ENCODE results near the gene SPSB4.
A peak's percentile ranks its signal among the peaks of the same experiment; 100 is the strongest.
"Not testable (repeated sequence)": the region's sequence is repeated elsewhere in the genome, so short reads cannot be mapped to it uniquely, and the experiment has no call there.

Gene SPSB4

DNA sequence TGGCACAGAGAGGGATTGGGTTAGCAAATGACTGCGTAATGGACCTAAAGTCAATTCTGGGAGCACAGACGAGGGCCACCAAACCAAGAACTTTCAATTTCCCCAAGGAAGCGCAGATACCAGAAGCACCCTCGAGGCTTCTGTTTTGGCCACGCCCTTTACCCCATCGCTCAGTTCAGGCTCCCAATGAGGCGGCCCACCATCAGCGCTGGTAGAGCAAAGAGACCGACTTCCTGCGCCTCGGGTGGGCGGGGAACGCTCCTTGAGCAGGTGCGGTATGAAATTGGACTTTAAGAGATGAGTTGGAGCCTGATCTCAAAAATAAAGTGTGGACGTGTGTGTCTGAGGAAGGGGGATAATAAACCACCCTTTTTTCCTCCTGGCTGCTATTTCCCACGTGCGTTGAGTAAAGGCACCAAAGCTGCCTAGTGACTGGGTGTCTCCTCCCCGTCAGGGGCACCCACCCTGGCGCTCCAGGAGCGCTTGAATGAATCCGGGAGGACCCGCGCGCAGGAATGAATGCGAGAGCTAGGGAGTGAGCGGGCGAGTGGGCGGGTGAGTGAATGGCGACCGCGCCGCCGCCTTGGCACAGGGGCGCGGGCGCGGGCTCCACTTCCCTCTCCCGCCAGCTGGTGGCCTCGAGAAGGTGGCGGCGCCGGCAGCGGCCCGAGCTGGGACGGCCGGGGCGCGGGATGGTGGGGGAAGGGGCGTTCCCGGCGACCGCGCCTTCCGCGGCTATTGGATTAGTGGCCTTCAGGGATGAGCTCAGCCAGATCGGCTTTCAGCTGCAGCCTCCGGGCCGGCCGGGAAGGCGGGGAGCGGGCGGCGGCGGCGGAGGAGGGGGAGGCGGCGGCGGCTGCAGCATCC is at the start of gene SPSB4:
Gene SPSB4 (plus strand): TSS at position 772 of the 867 bp plus-strand sequence. CDS start 14,758 bp downstream, outside the sequence.
- peak; percentile 12 for DNase-seq

DNA sequence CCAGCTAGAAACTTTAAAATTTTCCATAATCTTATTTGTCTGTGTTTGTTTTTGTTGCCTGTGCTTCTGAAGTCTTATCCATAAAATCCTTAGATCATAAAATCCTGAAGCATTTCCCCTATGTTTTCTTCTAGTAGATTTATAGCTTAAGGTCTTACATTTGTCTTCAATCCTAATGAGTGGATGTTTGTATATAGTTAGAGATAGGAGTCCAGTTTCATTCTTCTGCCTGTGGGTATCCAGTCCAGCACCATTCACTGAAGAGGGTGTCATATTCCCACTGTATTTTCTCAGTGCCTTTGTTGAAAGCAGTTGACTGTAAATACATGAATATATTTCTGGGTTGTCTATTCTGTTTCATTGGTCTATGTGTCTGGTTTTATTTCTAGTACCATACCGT is 44.8 kb upstream of the SPSB4 start:
- no peak for DNase-seq

DNA sequence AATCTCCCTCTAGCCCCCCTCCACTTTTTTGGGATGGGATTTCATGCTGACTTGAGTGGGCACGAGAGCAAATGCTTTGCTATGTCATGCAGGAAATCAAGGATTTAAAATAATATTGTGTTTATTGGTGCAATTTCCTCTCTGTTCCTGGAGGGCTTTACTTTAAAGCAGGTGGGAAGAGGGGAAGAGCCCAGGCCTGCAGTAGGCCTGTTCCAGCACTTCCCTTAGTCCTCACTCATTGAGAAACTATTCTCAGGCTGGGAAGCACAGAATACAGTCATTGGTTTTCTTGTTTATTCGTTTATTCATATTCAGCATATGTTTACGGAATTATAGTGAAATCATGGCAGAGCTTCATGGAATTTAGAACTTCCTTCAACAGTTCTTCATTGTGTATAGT is 41.7 kb upstream of the SPSB4 start:
- no peak for DNase-seq

DNA sequence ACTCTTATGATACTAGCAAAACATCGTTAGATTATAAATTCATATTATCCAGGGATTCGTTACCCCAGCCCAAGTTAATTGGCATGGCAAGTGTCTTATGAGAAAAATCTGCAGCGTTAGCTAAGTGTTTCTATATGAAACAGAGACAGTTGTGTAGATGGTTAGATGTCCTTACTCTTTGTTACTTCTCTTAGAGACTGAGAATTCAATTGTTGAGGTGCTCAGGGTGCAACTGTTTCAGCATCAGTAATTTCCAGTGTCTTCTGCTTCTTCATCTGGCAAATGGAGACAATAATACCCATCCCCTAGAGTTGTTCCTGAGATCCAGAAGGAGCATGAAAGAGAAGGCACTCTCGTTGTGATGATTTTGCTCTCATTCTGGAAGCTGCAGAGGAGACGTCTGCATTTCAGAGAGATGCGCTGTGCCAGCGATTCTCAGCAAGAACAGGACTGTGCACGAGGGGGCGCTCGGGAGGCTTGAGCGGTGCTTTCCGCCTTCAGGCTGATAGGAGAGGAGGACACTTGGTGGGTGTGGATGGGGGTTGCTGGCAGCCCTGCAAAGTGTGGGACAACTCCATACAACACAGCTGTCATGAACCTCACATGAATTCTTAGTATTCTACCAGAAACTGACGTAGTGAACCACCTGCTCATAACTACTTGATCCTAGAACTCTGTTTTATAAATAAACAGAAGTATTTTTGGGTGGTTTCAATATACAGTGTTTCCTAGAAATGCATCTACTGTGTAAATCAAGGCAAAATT is 39.7 kb upstream of the SPSB4 start:
- peak; percentile 55 for DNase-seq

DNA sequence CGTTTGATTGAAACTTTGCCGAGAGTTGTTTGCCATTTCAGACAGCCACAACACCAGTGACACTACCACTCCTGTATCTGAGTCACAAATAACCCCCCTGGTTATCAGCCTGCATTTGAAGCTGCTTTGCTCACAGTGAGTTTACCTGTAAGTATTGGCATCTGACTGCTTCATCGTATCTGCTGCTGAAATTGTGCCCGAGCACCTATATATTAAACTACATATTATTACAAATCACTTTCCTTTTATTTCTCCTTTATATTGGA is 39.2 kb upstream of the SPSB4 start:
- DNase-seq: no peak

DNA sequence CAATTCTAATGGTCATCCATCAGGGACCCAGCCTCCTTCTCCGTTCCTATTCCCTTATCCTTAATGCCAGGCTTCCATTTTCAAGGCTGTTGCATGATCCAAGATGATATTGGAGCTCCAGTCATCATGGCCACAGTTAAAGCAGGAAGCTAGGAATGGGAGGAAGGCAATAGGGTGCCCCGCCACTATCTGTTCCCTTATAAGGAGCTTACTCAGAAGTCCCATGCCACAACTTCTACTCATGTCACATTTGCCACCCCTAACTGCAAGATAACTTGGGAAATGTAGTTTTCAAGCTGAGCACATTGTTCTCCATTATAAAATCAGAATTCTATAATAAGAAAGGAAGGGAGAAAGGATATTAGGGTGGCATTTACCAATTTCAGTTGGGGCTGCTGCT is 38.6 kb upstream of the SPSB4 start:
- DNase-seq: no peak

DNA sequence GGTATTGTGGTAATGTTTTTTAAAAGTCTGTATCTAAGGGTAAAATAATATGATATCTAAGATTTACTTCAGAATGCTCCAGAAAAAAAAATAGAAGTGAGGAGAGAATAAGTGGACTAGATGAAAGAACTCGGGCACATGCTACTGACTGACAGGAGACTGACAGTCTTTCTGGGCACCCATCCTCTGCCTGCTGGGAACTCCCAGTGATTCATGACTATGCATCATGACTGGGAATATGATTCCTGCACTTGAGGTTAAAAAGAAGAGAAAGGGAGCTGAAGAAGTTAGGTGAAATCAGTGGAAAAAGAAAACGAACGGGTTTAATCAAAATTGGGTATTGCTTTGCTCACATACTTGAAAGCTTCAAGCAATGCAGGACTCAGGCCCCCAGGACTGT is 35.7 kb upstream of the SPSB4 start:
- DNase-seq: no peak

DNA sequence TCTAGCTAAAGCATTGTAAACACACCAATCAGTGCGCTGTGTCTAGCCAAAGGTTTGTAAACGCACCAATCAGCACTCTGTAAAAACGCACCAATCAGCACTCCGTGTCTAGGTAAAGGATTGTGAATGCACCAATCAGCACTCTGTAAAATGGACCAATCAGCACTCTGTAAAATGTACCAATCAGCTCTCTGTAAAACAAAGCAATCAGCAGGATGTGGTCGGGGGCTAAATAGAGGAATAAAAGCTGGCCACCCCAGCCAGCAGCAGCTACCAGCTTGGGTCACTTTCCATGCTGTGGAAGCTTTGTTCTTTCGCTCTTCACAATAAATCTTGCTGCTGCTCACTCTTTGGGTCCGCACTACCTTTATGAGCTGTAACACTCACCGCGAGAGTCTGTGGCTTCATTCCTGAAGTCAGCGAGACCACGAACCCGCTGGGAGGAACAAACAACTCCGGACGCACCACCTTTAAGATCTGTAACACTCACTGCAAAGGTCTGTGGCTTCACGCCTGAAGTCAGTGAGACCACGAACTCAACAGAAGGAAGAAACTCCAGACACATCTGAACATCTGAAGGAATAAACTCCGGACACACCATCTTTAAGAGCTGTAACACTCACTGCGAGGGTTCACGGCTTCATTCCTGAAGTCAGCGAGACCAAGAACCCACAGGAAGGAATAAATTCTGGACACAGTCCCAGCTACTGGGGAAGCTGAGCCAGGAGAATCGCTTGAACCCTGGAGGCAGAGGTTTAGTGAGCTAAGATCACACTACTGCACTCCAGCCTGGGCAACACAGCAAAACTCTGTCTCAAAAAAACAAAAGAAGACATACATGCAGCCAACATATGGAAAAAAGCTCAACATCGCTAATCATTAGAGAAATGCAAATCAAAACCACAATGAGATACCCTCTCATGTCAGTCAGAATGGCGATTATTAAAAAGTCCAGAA is 33.5 kb upstream of the SPSB4 start:
- DNase-seq: not testable (repeated sequence)

DNA sequence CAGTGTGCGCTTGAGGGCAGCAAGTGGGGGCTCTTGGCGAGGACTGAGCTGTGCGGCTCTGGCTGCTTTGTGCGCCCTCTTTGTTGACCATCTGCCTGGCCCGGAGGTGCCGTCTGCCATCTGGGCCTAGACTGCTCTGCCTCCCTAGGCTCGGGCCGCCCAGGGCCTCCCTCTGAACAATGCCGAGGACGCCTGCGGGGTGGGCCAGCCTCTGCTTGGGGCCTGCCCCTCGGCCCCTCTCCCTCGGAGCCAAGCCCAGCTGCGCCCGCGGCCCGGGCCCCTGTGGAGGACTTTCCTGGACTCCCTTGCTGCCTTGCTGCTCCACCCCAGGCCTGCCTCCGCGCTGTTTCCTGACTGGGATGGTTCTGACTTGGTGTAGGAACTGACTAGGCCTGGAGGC is 31.9 kb upstream of the SPSB4 start:
- DNase-seq: no peak

DNA sequence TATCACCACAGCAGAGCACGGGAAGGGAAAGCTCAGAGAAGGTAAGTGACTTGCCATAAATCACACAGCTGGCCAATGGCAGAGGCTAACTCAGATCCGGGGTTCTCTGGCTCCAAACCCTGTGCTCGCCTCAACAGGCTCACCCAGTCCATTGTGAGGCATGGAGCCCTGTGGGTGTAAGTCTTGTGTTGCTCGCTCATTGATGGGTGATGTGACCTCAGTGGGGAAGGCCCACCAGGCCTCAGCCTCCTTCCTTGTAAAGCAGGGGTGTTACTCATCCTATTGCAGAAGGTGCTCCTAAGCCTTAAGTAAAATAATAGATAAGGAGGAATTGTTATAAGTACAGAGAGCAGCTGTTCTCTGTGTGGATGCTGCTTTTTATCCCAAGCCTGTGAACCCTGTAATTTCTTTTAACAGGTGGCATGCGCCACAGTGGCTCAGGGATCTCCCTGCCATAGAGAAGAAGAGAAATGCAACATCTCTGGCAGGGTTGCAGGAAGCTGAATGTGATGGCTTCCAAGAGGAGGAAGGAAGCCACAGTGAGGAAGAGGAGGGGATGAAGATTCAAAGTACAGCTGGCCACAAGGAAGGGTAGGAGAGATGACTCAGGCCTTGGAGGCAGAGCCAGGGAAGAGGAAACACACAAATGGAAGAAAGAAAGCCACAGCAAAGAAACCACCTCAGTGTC is 30.9 kb upstream of the SPSB4 start:
- DNase-seq: no peak

DNA sequence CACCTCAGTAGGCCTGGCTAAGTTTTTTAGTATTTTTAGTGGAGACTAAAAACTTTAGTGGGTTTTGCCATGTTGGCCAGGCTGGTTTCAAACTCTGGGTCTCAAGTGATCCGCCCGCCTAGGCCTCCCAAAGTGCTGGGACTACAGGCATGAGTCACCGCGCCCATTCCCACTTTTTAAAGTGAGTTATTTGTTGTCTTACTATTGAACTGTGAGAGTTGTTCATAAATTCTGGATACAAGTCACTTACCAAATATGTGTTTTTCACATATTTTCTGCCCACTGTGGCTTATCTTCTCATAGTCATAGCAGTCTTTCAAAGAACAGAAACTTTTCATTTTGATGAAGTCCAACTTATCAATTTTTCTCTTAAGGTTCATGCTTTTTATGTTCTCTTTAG is 29.9 kb upstream of the SPSB4 start:
- no peak for DNase-seq

DNA sequence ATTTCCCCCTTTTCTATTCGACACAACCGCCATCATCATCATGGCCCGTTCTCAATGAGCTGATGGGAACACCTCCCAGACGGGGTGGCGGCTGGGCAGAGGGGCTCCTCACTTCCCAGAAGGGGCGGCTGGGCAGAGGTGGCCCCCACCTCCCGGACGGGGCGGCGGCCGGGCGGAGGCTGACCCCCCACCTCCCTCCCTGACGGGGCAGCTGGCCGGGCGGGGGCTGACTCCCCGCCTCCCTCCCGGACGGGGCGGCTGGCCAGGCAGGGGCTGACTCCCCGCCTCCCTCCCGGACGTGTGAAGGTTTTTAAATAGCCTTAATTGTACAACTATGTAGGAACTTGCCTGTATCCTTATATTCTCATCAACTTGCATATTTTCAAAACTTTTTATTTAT is 20.9 kb upstream of the SPSB4 start:
- no peak for DNase-seq

DNA sequence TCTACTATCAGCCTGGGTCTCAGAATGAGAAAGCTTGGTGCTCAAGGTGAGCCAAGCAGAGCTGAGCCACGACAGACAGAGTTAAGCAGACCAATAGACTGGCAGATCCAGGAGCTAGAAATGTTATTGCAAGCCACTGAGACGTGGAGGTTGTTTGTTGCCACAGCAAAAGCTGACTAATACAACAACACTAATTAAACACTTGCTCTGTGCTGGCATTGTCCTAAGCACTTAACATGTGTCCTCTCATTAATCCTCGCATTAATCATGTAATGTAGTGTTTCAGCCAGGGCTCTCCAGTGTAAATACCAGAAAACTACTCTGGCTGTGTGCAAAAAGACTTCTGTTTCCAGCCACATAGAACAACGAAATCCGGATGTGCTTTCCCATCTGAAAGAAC is 11.6 kb upstream of the SPSB4 start:
- no peak for DNase-seq

DNA sequence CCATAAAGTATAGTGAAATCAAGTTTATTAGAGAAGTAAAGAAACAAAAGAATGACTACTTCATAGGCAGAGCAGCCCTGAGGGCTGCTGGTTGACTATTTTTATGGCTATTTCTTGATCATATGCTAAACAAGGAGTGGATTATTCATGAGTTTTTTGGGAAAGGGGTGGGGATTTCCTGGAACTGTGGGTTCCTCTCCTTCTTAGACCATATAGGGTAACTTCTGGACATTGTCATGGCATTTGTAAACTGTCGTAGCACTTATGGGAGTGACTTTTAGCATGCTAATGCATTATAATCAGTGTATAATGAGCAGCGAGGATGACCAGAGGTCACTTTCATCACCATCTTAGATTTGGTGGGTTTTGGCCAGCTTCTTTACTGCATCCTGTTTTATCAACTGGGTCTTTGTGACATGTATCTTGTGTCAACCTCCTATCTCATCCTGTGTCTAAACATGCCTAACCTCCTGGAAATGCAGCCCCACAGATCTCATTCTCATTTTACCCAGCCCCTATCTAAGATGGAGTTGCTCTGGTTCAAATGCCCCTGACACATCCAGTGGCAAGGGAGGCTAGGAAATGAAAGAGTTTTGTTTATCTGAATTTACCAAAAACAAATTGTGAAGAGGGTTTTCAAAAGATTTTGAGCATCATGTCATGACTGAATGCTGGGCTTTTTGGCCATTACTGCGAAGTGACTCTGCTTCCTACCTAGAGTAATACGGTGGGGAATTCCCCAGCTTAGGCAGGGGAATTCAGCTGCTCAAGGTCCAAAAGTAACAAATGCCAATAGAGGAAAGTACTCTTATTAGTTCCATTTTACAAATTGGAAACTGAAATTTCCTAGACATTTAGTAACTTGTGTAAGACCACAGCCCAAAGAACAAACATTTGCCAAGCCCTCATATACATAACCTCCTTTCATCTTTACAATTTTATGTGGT is 6.2 kb upstream of the SPSB4 start:
- no peak for DNase-seq

DNA sequence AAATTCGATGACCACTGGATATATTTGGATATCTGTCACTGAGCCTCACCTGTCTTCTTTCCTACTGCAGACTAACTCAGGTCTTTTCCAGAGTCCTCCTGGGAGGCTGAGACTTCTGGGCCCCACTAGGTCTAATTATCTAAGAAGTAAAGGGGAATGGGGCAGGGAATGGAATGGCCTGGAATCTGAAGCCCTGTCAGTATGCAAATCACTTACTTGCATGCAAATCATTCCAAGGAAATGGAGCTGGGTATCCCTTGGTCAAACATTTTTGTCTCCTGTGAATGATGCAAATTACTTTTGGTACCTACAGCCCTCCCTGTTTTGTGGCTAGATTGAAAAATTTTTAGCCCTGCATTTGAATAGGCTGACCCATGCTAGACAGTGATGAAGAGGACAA is 5.3 kb upstream of the SPSB4 start:
- DNase-seq: no peak

DNA sequence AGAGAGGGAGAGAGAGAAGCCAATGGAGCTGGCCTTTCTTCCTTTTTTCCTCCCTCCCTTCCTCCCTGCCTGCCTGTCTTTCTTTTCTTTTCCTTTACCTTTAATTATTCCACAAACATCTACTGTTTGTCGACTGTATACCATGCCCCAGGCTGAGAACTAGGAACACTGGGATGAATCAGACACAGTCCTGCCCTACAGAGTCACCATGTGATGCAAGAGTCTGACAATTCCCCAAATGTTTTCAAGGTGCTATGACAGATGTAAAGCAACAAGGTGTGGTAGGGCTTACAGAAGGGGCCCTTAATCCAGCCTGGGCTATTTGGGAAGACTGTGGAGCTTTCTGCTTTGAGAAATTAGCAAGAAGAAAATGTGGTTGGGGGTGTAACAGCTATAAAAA is 4.0 kb upstream of the SPSB4 start:
- DNase-seq: no peak

DNA sequence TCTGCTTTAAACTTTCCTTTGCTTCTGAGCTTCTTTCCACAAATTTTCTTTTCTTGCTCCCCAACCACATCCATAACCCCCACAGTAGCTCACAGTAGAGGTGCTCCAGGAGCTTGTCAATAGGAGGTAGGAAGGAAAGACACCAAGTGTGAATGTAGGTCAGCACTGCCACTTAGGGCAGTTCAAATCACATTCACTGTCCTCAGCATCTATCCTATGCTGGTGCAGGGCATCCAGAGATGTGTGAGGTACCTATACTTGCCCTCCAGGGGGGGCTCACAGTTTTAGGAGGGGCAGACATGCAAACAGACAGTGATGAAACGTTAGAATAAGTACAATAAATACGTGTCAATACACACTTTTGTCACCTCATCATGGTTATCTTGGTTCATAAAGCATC is 1.5 kb upstream of the SPSB4 start:
- DNase-seq: no peak

DNA sequence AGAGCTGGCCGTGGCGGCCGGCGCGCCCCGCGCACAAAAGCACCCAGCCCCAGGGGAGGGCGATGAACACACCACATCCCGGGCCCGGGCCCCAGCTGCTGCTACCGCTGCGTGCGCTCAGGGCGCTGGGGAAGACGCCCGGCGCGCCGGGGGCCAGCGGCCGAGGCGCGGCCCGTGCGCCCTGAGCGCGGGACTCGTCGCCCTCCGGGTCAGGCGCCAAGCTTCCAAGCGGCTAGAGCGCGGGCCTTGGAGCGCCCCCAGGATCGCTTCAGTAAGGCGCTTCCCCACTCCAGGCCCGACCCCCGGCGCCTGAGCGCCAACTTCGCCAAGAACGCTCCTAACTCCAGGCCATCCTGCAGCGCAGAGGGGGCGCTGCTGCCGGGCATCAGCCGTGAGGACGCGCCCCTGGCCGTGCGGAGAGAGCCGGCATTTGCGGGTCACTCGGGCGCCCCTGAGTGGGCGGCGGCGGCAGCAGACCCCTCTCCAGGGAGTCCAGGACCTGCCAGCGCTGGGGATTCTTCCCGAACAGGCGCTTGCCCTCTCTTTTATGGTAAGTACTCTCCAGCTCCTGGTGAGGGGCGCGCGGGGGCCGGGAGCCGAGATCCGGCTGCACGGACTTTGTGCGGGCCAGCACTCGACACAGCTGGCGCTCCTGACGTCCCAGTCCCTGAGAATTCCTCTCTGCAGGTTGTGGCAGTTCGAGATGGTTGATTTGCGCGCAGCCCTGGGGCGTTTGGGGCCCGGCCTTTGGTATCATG is 475 bp downstream of the SPSB4 start:
- no peak for DNase-seq

DNA sequence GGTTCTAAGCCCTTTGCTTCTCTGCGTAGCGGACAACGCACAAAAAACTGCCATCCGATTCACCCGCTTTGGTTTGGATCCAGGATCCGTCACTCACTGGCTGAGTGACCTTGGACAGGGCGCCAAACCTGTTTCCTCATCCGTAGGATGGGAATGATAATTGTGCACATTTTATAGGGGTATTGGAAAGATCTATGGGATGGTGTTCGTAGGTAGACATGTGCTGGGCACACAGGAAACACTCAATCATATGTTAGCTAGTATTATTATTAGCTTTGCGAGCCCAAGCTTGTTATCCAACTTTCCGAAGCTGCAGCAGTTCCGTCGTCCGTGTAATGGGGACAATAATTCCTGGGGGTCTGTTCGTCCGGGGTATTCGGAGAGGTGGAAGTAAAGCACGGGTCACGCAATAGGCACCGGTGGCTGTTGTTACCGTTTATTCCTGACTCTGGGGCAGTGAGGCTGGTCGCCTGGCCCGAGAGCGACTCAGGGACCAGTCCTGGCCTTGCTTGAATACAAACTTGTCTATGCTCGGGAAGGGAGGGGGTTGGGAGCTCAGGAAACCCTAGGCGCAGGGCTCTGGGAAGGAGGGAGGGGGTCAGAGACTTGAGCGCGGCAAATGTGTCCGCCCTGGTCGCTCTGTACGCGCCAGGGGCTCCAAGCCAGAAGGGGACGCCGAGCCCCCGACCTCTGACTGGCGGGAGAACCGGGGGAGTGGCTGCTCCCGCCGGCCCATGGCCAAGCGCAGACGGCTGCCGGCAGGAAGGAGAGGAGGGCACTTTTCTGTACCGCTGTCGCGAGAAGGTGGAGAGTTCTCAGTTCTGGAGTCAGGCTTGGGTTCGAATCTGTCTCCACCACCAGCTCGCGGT is 1.3 kb downstream of the SPSB4 start:
- no peak for DNase-seq

DNA sequence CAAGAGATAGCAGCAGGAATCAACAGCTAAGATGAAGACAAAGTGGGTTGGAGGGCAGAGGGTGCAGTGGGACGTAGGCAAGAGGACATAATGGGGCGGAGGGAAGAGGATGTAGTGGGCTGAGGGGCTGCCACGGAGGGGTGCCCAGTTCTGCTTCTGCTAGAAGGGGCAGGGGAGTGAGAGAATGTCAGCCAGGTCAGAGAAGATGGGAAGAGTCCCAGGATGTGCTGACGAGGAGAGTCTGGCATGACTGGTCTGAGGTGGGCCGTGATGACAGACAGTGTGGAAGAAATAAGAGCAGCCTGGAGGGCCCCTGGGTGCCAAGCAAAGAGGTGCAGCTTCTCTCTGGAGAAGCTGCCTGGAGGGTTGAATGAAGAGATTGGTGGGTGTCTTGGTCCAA is 4.0 kb downstream of the SPSB4 start:
- no peak for DNase-seq
